ENCODE data around the gene RCSD1.

Gene RCSD1

DNA sequence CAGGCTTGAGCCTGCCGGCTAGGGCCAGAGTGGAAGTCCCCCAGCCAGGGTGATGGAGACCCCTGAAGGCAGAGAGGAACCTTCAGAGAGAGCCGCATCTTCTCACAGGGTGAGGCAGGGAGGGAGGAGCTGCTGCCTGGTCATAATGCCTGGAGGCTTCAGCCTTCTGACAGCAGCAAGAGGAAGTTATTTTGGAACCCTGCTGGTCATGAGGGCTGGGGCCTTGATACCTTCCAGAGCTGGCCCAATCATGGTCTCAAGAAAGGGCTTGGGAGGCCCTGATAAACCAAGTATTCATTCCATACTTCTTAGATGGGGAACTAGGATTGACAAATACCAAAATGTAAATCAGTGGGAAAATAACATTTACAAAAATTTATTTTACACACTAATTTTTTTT, 65.1 kb downstream of the RCSD1 start:
- DNase-seq: no peak

DNA sequence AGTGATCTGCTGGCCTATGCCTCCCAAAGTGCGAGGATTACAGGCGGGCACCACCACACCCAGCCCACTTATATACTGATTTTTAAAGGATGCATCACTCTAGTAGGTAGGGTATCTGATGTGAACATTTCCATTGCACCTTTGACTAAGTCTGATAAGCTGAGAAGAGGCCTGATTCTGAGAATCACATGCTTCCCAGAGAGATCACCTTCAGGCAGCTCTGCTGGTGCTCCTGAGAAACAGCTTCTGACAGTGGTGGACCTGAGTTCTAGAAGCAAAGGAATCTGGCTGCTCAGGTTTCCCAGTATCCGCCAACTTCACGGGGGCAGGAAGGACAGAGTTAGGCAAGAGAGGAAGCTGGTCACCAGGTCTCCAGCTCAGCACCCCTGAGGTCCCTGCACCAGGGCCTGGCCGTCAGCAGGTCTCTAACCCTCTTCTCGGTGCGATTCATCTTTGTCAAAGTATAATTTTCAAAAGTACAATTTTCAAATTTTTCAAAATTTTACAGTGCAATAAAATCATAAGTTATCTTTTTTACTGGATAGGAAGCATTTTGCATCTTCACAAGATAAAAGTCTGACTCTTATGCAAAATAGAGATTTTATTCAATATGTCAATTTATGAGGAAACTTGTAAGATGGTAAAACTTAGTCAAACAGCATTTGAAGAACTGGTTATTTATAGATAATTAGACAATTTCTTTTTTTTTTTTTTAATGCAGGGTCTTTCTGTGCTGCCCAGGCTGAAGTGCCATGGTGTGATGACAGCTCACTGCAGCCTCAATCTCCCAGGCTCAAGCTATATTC, 65.9 kb downstream of the RCSD1 start:
- no peak for DNase-seq

DNA sequence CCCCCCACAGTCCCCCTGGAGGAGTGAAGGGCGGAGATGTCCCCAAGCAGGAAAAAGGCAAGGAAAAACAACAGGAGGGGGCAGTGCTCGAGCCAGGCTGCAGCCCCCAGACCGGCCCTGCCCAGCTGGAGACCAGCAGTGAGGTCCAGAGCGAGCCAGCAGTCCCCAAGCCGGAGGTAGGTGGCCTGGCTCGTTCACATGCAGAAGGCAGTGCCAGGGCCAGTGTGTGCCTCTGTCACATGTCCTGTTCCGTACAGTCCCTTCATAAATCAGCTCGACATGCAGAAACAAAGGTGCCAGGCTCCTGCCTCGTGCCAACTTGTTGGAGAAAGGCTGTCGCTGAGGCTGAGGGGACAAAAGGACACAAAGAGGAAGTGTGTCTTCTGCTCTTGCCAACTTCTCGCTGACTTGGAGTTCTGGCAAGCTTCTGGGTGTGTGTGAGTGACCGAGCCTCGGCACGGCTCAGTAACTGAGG, 67.7 kb downstream of the RCSD1 start:
- DNase-seq: no peak

DNA sequence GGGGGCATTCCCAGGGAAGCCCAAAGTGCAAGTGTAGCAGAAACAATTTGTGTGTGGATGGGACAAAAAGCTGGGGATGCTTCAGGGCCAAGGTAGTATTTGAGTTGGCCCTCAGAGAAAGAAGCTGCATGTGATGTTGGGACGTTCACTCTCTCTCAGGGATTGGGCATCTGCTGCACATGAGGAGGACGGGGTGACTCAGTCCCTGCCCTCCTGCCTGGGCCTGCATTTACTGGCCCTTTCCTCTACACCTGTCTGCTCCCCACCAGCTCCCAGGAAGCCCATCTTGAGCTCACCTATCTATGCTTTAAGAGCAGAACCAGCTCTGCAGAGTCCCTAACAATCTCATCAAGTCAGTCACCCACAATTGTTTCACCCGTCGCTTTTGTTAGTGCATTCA, 68.3 kb downstream of the RCSD1 start:
- no peak for DNase-seq

DNA sequence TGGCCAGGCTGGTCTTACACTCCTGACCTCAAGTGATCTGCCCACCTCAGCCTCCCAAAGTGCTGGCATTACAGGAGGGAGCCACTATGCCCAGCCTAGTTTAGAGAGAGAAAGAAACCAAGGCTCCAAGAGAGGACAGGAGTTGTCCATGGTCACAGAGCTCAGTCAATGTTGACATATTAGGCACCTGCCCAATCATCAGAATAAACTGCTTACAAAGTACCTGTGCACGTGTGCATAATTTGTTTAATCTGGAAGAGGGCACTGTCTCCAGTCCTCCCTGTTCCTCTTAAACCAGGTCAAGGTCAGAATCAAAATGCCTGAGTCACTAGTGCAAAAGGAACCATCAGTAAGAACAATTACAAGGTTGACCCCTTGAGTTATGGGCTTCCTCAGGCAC, 71.5 kb downstream of the RCSD1 start:
- no peak for DNase-seq

DNA sequence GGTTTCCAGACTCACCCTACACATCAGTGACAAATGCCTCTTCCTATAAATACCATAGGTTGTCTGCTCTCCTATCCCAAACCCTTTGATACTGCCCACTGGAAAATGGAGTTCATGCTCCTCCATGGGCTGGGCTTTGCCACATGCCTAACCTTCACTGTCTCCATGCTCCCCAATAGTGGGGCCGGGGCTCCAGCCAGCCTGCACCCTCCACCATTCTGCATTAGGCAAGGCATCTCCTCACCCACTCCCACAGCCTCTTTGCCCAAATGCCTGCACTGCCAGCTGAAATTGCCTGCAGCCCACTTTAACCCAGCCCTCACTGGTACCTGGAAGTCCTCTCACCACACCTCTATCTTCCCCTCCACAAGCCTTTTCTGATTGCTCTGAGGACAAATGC, 73.5 kb downstream of the RCSD1 start:
- DNase-seq: no peak

DNA sequence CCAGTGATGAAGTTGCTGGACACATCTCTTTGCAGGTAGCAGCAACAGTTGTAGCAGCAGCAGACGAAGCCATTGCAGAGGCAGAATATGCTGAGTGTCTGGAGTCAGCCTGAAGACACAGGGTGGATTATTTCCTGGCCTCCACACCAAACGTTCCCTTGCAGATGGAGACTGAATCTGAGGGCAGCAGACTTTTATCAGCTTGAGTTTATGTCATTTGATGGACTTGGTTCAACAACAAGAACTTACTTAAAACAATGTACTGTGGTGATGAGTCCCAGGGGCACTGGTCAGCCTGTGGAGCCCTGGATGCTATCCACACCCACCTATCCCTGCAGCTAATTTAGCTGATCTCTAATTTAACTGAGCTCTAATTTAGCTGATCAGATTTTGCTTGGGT, 74.7 kb downstream of the RCSD1 start:
- no peak for DNase-seq

DNA sequence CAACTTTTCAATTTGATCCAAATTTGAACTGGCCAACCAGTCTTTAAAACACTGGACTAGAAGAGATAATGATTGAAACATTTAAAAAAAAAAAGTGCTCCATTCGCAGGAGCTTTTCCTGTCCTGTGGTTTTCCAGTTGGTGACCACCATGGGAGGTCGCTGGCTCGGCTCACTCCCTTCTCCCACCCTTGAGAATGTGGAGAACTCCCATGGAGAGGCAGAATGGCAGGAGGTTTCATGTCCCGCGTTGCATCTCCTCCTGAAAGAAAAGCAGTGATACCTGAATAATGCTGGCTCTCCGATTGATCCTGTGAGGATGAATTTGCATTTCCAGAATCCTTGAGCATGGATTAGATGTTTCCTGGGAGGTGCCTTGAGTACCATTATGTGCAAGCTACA, 75.2 kb downstream of the RCSD1 start:
- no peak for DNase-seq

DNA sequence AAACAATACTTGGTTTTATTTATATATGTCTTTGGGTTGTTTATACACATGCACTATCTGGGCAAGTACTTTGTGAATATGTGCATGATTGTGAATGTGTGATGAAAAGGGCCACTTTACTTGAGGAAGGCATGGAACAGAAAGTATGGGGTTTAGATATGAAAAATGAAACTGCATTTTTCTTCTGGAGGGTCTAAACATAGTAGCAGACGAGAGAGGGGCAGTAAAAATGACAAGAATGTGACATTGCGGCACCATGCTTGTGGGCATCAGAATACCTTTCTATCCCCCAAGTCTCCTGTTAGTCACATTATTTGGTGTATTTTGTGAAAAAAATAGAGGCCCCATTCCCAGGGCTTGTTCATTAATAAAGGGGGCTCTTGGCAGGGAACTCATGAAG, 76.3 kb downstream of the RCSD1 start:
- no peak for DNase-seq

DNA sequence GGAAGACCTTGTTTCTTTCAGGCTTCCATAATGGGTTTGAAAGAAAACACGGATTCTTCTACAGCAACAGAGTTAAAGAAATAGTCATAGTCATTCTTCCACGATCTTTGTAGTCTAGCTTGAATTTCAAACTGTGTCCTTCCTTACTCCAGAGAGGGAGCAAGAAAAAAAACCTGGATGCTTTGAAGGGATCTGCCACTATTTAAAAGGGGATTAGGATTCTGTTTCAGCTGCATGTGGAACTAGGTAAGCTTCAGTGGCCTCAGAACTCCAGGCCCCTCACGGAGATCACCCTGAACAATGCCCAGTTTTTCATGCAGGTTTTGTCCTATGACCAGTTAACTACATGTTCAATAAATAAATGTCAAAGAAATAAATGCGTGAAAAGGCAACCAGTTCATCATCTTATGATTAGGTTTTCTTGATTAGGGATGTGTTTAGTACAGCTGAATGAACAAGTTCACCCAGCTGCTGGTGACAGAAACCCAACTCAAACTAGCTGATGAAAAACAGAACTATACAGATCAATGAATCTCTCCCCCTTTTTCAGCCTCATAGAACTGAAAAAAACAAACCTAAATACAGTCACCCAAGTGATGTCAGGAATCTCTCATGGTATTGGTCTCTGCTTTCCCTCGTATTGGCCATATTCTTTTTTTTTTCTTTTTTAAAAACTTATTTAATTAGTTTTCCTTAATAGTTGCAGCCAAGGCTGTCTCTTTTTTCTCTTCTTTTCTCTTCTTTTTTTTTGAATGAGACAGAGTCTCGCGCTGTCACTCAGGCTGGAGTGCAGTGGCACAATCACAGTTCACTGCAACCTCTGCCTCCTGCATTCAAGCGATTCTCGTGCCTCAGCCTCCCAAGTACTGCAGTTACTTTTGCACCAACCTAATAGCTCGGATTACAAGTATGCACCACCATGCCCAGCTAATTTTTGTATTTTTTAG, 77.2 kb downstream of the RCSD1 start:
- no peak for DNase-seq

DNA sequence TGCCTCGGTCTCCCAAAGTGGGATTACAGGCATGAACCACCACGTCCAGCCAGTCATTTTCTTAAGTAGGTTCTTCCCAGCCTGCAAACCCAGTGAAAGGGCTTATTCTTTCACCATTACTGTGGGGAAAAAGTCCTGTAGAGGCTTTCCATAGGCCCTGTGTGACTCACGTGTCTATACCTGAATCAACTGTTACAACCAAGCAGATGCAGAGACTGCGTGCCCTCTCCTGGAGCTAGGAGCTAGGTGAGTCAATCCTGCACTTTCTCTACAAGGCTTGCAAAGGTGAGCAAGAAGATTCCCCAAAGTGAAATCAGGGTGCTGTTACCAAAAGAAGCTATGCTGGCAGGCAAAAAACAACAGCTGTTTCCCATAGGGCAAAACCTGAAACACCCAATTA, 77.9 kb downstream of the RCSD1 start:
- DNase-seq: no peak

DNA sequence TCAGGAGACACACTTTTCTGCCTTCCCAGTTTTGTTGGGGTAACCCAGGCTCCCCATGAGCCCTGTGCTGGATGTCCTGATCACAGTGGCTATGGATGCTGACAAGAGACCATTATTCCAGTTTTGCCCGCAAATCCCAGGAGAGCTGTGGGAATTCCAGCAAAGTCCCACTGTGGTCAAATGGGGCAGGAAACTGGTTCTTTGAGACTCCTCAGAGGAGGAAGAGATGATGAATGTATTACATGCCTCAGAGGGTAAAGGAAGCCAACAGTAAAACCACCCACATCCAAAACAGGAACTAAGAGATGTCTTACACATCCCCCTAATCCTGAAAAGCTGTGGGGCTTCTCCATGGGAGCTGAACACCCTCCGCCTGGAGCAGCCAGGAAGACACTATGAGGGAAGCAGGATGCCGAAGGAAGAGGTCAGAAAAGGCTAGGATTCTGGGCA, 78.9 kb downstream of the RCSD1 start:
- DNase-seq: no peak

DNA sequence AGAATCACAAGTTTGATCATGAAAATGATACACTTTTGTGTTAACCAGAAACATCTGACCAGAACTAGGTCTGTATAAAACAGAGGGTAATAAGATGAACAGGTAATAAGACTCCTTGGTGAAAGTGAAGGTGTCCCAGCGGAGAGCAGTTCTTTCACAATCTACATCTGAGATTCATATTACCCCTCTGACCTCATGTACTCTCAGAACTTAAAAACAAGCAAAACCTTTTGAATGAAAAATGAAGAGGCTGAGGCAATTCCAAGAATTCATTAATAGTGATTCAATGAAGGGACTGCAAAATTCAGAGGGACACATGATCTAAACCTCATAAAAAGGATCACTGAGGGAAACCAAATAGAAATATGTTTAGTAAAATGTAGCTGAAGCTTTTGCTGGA, 80.8 kb downstream of the RCSD1 start:
- DNase-seq: no peak

DNA sequence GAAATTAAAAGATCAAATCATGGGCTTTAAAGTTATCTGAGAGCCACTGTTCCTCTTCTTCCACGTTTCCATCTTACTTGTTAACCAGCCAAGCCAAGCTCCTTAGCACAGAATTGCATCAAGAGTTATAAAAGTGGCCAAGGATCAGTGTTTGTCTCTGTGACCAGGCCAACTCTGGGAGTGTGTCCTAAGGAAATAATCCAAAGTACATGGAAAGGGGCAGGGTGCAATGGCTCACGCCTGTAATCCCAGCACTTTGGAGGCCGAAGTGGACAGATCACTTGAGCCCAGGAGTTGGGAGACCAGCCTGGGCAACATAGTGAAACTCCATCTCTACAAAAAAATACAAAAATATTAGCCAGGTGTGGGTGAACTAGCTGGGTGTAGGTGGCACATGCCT, 81.8 kb downstream of the RCSD1 start:
- no peak for DNase-seq

DNA sequence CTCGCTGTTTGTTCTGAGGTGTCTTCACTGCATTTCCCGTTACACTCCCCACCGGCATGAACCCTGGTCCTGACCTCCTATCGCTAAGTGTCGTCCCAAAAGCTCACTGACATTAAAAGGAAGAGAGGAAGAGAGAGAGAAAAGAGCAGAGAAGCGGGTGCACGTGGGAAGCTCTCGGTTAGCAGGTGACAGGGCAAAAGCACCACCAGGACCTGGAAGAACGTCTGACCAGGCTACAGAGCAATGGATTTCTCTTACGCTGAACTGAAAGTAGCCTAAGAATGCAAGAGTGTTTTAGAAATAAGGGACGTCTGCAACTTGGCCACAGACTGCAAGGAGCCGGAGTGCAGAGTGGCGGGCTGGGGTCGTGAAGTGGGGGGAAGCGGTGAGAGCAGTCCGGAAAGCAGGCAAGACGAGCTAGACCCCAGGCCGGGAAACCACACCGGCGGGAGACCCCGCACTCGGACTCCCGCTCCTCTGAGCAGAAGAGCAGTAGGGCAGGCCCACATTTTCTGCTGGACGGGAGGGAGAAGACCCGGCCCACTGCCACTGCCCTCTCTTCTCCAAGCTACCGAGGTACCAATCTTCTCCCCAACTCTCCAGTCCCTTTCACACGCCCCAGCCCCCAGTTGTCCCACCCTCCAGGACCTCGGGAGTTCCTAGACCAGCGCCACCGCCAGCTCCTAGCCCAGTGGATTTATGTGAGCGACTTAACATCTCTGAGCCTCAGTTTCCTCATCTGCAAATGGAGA, 83.5 kb downstream of the RCSD1 start:
- DNase-seq: no peak

DNA sequence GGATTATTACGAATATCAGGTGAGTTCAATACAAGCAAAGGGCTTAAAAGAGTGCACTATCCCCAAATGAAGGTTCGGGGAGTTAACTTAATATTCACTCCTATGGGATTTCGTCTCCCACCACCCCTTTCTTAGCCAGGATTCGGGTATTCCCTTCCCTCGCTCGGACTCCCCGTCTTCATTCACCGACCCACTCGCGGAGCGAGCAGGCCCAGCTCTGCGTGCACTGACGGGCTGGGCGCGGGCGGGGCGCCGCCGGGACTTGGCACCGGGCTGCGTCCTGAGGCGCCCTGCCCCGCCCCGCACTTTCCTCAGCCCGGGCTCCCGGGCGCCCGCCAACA, 84.0 kb downstream of the RCSD1 start:
- no peak for DNase-seq

DNA sequence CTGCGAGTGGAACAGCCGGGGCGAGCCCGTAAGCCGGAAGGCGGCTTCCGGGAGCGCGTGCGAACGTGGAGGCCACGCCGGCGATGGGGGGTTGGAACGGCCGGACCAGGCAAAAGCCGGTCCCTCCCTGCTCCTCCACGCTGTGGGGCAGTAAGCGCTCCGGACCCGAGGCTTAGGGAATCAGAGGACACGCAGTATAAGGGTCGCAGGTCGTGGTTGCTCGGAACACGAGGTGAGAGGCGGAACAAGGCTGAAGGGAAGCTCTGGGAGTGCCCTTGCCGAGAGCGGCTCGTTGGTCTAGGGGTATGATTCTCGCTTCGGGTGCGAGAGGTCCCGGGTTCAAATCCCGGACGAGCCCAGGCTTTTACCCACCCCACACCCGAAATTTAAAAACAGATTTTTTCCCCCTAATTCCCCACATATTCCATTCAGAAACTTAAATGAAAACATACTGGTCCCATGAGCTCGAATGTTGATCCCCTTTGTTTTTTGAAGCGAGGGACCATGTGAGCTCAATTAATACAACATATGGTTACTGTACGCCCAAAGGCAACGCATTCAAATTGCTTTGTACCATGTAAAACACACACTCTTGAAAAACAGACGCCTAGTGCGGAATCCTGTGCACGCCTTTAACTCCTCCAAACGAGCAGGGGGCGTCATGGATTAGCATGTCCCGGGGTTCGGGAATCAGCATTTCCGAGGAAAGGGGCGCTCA, 84.6 kb downstream of the RCSD1 start:
- DNase-seq: peak; percentile 90

DNA sequence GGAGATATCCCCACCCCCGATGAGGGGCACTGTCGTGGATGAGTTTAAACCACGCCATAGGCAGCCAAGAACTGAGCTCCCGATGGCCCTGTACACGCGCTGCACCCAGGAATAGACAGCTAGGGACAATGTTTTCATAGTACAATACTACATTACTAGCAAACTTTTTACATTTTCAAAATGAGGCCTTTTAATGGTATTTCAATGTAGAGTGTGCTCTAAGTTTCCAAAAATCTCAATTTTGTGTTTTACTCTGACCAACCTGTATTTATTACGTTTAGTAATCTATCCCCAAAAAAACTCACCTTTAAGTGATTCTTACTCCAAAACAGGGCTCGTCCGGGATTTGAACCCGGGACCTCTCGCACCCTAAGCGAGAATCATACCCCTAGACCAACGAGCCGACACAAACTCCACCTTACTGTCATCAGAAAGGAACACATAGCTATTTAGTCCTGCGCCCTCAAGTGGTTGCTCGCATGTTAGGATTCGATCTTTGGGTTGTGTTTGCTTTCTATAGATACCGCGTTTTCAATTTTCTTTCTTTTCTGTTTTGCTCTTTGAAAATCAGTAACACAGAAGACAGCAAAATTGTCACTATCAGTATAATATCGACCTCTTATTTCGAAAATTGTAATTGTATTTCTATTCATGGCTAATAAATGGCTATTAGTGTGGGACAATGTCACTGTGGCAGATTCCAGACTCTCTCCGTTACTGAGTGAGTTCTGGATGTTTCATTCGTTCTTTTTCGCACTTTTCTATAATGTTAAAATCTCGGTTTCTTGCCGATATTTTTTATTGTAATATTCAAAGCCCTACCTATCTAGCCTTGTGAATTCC, 85.3 kb downstream of the RCSD1 start:
- DNase-seq: peak; percentile 94

DNA sequence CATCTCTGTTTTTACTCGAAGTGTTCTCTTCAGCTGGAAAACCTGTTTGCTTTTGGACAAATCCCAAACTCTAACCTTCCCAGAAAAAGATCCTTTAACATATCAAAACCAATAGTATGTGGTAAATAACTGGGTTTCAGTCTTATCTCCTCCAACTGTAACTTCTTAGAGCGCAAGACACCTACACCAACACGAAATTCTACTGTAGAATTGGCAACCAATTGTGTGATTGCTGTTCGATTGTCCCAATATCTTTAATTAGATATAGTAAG, 85.9 kb downstream of the RCSD1 start:
- peak; percentile 75 for DNase-seq

DNA sequence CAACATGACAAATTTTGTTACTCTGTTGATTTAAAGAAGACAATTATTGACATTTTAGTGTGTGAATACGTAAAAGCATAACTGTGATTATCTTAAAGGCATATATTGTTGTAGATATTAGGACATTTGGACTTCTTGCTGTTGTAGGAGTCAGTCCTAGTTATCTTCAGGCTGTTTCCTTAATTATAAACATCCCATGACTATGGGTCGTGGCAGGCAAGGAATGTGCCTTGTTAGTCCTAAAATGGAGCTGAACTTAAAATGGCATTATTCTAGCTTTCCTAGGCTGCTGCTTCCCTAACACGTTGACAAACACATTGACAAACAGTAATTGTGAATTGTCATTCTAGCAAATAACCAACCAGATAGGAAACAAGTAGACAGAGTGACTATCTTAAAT, 87.3 kb downstream of the RCSD1 start:
- no peak for DNase-seq

DNA sequence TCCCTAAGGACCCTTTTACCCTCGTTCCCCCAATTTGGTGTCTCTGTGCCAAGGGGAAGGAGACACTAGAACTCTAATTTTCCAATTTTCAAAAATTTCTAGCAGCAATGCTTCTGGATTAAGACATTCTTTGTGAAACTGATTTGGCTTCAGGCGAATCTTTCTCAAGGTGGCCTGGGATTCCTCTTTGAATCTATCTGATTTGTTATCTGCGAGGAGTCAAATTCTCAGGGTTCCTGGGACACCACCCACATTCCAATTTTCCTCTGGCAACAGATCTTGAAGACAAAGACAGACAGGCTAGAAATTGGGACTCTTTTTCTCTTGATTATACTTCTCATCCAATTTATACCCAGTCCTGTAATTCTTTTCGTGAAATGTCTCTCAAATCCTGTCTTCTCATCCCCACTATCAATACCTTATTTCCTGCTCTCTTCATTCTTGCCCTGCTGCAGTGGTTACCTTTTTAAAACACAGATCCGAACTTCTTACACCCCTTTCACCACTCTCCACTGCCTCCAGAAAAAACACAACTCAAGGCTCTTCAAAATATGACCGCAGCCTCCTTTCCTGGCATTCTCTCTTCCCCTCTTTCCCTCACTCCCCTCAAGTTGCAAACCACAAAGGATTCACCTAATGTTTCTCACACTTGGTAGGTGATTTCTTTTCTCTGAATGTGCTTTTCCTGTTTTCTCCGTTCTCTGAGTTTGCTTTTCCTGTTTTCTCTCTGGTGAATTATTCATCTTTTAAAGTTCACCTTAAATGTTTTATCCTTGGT, 89.1 kb downstream of the RCSD1 start:
- no peak for DNase-seq
